Measurements from ENCODE around the gene REPIN1. TPM values are rescaled to one million over a fixed set of nuclear protein-coding genes. Genes with fewer than 3 reads are reported as not detected.
A peak's percentile ranks its signal among the peaks of the same experiment; 100 is the strongest.

REPIN1 gene
- total and polyA plus RNA-seq, 9 of the 15 experiments (the other 6 are each of a cell fraction or from before 2014, with no cell fraction given) = 8.1 to 283 (median 94.3) TPM

DNA sequence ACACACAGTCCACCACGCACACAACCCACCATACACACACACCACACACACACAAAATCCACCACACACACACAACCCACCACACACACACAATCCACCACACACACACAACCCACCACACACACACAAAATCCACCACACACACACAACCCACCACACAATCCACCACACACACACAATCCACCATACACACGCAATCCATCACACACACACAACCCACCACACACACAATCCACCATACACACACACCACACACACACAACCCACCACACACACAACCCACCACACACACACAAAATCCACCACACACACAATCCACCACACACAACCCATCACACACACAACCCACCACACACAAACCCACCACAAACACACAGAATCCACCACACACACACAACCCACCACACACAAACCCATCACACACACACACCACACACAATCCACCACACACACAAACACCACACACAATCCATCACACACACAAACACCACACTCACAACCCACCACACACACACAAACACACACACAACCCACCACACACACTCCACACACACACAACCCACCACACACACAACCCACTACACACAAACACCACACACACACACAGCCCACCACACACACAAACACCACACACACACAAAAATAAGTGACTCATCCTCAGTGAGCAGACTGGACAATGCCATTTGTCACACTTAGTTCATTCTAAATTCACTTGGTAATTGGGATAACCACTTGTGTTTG lies 8.8 kb upstream of the REPIN1 start (continued):
- TF ChIP-seq KLF10 (CRISPR knock-in tag; IDR thresholded peaks at IDR 0.05) (no peak), CBFA2T3 (IDR thresholded peaks at IDR 0.05) (no peak), ZNF830 (CRISPR knock-in tag; IDR thresholded peaks at IDR 0.05) (no peak), BRD4 (IDR thresholded peaks at IDR 0.05) (no peak), MAFK (IDR thresholded peaks at IDR 0.05; ENCODE audit: low read length) (no peak), ZNF217 (CRISPR knock-in tag; IDR thresholded peaks at IDR 0.05) (peak; percentile 71; the same call in 1 of the 2 replicates), TBP (optimal IDR thresholded peaks at IDR 0.05; ENCODE audit: low read depth, low read length) (no peak), SMARCA5 (IDR thresholded peaks at IDR 0.05) (peak; percentile 86), GTF2A2 (tag; IDR thresholded peaks at IDR 0.05) (no peak), TAF9B (IDR thresholded peaks at IDR 0.05; ENCODE audit: partially characterized antibody) (no peak), SMARCB1 (IDR thresholded peaks at IDR 0.05; ENCODE audit: insufficient read length, low read depth) (no peak), ZNF24 (IDR thresholded peaks at IDR 0.05) (no peak), RFX1 (IDR thresholded peaks at IDR 0.05) (no peak), ZNF134 (CRISPR knock-in tag; conservative IDR thresholded peaks at IDR 0.05) (no peak), PML (IDR thresholded peaks at IDR 0.05; ENCODE audit: low read length) (no peak), KAT2B (IDR thresholded peaks at IDR 0.05; ENCODE audit: low read depth, low read length) (no peak), PCBP2 (IDR thresholded peaks at IDR 0.05; ENCODE audit: low read depth, low read length, poor library complexity, severe bottlenecking) (no peak), ESRRB (CRISPR knock-in tag; IDR thresholded peaks at IDR 0.05; ENCODE audit: borderline replicate concordance) (no peak), TAL1 (IDR thresholded peaks at IDR 0.05) (no peak; the same call in 1 of the 2 replicates), MAFF (IDR thresholded peaks at IDR 0.05; ENCODE audit: low read length) (no peak), ZNF41 (CRISPR knock-in tag; conservative IDR thresholded peaks at IDR 0.05) (no peak), CXXC5 (CRISPR knock-in tag; IDR thresholded peaks at IDR 0.05) (no peak), SRF (CRISPR knock-in tag; IDR thresholded peaks at IDR 0.05) (no peak), SRSF3 (IDR thresholded peaks at IDR 0.05; ENCODE audit: insufficient read depth, low read length) (no peak), RAD51 (IDR thresholded peaks at IDR 0.05; ENCODE audit: borderline replicate concordance, low read depth) (no peak)
- TF ChIP-seq, protein P1, sequence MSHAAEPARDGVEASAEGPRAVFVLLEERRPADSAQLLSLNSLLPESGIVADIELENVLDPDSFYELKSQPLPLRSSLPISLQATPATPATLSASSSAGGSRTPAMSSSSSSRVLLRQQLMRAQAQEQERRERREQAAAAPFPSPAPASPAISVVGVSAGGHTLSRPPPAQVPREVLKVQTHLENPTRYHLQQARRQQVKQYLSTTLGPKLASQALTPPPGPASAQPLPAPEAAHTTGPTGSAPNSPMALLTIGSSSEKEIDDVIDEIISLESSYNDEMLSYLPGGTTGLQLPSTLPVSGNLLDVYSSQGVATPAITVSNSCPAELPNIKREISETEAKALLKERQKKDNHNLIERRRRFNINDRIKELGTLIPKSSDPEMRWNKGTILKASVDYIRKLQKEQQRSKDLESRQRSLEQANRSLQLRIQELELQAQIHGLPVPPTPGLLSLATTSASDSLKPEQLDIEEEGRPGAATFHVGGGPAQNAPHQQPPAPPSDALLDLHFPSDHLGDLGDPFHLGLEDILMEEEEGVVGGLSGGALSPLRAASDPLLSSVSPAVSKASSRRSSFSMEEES (CRISPR knock-in tag; IDR thresholded peaks at IDR 0.05) = no peak
- TF ChIP-seq, protein P2, sequence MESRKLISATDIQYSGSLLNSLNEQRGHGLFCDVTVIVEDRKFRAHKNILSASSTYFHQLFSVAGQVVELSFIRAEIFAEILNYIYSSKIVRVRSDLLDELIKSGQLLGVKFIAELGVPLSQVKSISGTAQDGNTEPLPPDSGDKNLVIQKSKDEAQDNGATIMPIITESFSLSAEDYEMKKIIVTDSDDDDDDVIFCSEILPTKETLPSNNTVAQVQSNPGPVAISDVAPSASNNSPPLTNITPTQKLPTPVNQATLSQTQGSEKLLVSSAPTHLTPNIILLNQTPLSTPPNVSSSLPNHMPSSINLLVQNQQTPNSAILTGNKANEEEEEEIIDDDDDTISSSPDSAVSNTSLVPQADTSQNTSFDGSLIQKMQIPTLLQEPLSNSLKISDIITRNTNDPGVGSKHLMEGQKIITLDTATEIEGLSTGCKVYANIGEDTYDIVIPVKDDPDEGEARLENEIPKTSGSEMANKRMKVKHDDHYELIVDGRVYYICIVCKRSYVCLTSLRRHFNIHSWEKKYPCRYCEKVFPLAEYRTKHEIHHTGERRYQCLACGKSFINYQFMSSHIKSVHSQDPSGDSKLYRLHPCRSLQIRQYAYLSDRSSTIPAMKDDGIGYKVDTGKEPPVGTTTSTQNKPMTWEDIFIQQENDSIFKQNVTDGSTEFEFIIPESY (CRISPR knock-in tag; IDR thresholded peaks at IDR 0.05) = no peak; the same call in 1 of the 2 replicates
- TF ChIP-seq, protein P3, sequence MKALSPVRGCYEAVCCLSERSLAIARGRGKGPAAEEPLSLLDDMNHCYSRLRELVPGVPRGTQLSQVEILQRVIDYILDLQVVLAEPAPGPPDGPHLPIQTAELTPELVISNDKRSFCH (CRISPR knock-in tag; IDR thresholded peaks at IDR 0.05) = no peak
- TF ChIP-seq, protein P3 (tag; IDR thresholded peaks at IDR 0.05) = no peak

Measured in K562 (cell line).